ENCODE measurements around the gene DBH.

DNA sequence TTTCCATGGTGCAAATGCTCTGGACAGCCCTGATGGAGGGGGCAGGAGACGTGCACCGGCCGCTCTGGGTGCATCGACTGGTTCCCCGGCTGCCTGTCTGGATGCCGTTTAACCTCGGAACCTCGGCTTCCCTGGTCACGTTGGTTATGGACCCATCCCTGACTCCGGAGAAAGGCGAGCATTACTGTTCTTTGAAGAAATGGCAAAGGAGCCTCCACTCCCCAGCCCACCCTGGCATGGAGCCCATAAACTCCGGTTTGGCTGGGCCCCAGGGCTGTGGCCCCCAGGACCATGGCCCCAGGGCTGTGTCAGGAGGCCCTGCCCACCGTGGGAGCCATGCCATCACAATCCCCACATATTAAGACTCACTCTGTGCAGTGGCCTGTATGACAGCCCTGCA lies 28.9 kb downstream of the DBH start:
- TF ChIP-seq, protein P1, sequence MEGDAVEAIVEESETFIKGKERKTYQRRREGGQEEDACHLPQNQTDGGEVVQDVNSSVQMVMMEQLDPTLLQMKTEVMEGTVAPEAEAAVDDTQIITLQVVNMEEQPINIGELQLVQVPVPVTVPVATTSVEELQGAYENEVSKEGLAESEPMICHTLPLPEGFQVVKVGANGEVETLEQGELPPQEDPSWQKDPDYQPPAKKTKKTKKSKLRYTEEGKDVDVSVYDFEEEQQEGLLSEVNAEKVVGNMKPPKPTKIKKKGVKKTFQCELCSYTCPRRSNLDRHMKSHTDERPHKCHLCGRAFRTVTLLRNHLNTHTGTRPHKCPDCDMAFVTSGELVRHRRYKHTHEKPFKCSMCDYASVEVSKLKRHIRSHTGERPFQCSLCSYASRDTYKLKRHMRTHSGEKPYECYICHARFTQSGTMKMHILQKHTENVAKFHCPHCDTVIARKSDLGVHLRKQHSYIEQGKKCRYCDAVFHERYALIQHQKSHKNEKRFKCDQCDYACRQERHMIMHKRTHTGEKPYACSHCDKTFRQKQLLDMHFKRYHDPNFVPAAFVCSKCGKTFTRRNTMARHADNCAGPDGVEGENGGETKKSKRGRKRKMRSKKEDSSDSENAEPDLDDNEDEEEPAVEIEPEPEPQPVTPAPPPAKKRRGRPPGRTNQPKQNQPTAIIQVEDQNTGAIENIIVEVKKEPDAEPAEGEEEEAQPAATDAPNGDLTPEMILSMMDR (IDR thresholded peaks at IDR 0.05; ENCODE audit: insufficient read depth, low read depth, low read length): no peak
- TF ChIP-seq EZH2 (IDR thresholded peaks at IDR 0.05; ENCODE audit: insufficient read depth, low read length): no peak

Measured in astrocyte (in vitro differentiated cells and primary cell).